Omental fat pad (tissue), 4 donors: Measurements from ENCODE around the gene C1QTNF6. TPM values are rescaled to one million over a fixed set of nuclear protein-coding genes. Genes with fewer than 3 reads are reported as not detected.

Experiments used
- ATAC-seq: fragments of 150-250 bp; one replicate; pipeline ENCODE4 v1.9.1; 2016; ENCODE audit warnings: mild to moderate bottlenecking, moderate library complexity; ENCODE audit not compliant: low FRiP score
- DNase-seq: peaks from one replicate; pipeline ENCODE4 v3.0.0-alpha.2; 2019; ENCODE audit warnings: low spot score
- CTCF ChIP-seq, 3 donors: fragments of 450-650 bp; IDR thresholded peaks; one replicate each; pipeline ENCODE4 v1.5.1; 2016 to 2017; ENCODE audit warnings: antibody characterized with exemption in 3 of 3, mild to moderate bottlenecking in 3 of 3, moderate library complexity in 2 of 3
- small RNA-seq: library from RNA; depleted of rRNA; stranded (forward); fragments of <200 nt; gene quantifications from one replicate; pipeline ENCODE3, GENCODE V24; 2016
- total RNA-seq, 4 donors: library from RNA; depleted of rRNA; stranded (reverse); fragments of >200 nt; gene quantifications; one replicate each; pipeline ENCODE4 v1.1.0, GENCODE V29; 2016

The C1QTNF6 gene
- total RNA-seq, 4 donors from 2014 or later, result 1.0 to 2.8 (median 1.4) TPM

DNA sequence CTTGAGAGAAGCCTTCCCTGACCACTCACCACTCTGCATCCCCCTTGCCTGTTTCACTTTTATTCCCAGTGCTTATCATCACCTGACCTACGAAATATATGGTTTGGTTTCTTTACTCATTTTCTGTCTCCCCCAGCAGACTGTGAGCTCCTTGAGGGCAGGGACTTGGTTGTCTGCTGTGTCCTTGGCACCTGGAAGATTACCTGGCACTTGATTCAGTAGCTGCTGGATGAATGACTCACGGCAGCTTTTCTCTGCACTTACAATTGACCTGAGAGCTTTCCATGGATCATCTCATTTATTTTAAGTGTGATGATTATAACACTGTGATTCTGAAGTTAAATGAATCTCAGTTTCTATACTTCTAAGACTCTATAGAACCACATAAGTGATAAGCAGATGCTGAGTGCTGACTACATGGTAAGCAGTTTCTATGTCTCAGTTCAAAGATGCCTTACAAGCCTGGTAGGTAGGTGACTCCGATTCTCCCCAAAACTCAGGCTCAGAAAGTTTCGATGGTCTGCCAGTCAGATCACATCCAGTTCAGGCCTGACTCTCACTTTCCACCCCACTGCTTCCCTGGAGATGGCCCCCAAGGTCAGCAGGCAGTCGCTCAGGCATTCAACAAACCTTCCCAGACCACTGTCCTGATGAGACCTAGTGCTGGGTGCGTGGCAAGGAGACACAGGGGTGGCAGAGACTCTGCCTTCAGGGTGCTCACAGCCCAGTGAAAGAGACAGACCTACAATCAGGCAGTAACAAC is 50.0 kb downstream of the C1QTNF6 start:
- ATAC-seq, result no peak
- DNase-seq, result no peak
- TF ChIP-seq CTCF (IDR thresholded peaks at IDR 0.05), result no peak

- no peak for ATAC-seq
- DNase-seq, result no peak
- TF ChIP-seq CTCF (IDR thresholded peaks at IDR 0.05), result no peak
These were observed 50.9 kb downstream of the C1QTNF6 start for GRCh38 chr22:37137131-37137530.

DNA sequence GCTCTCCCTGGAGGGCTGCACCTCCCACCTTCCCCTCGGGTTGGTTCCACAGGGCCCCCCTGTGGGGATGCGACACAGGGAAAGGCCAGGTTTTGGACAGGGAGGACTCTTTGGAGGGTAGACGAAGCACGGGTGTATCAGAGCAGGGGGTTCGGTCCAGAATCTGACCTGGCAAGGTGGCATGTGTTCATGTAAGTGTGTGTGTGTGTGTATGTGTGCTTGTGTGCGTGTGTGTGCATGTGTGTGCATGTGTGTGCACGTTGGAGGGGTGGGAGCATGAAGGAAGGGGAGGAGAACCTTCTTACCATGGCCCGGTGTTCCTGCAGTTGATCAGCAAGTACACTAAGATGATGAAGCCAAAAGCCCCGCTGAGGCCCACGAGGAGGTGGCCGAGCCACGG is 53.0 kb downstream of the C1QTNF6 start:
- no peak for DNase-seq
- no peak for TF ChIP-seq CTCF (IDR thresholded peaks at IDR 0.05)
- no peak for ATAC-seq

DNA sequence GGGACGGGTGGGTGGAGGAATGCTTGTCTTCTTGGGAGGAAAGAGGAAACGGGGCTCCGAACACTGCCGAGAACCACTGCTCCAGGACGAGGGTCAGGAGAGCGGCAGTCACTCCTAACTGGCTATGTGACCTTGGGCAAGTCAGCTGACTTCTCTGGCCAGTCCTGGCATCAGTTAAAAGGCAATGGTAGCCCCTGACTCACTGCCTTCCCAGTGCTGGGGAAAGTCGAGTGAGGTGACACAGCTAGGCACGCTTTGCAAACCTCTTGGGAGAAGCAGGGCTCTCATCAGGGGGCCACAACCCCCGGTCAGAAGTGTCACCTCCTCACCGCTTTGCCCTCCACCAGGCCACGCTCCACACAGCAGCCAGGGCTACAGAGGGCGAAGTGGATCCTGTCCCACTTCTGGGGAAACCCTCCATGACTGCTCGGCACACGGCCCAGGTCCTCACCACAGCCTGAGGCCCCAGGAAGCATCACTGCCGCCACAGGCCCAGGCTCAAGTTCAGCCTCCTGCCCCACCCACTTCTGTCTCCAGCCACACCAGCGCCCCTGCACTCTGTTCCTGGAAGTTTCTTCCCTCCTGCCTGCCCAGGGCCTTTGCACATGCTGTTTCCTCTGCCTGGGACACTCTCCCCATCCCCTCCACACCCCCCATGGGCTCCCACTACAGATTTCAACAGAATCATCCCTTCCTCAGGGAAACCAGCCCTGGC is 54.6 kb downstream of the C1QTNF6 start:
- no peak for TF ChIP-seq CTCF (IDR thresholded peaks at IDR 0.05)
- ATAC-seq, result no peak

GRCh38 chr22:37132773-37133172 is 55.3 kb downstream of the C1QTNF6 start:
- DNase-seq, result no peak
- no peak for ATAC-seq
- TF ChIP-seq CTCF (IDR thresholded peaks at IDR 0.05), result no peak

More for the DNA sequence above, 54.6 kb downstream of the C1QTNF6 start:
- DNase-seq, result no peak

Small RNAs within 50 kb of the gene (small RNA-seq; reads per million reads assigned to genes)
- not detected for gene Z82188.1

Other genes with a start within 250 kb of the C1QTNF6 start
- gene TST, start 168.8 kb downstream of the C1QTNF6 start, total RNA-seq, result 100 to 1,000 TPM in 1 of 4 donors, 10 to 100 TPM in 3; 45.4 to 141 (median 78.0) TPM
- 100 to 1,000 TPM in 3 of 4 donors, 10 to 100 TPM in 1; 73.9 to 193 (median 145) TPM for gene MPST, start 168.5 kb downstream of the C1QTNF6 start, total RNA-seq
- 10 to 100 TPM in 1 of 4 donors, 1 to 10 TPM in 3; 6.2 to 17.3 (median 8.3) TPM for gene KCTD17, start 136.5 kb downstream of the C1QTNF6 start, total RNA-seq
- not detected for gene TMPRSS6, start 78.5 kb downstream of the C1QTNF6 start, total RNA-seq
- 1 to 10 TPM in 3 of 4 donors, under 1 TPM in 1; 0.95 to 4.4 (median 1.5) TPM for gene IL2RB, start 38.3 kb downstream of the C1QTNF6 start, total RNA-seq
- under 1 TPM in 2 of 4 donors, not detected in 2; 0.12 to 0.28 TPM for gene SSTR3, start 24.2 kb upstream of the C1QTNF6 start, total RNA-seq
- gene RAC2, start 56.0 kb upstream of the C1QTNF6 start, total RNA-seq, result 10 to 100 TPM; 11.0 to 51.6 (median 20.0) TPM
- gene CYTH4, start 94.3 kb upstream of the C1QTNF6 start, total RNA-seq, result 10 to 100 TPM; 17.4 to 83.5 (median 34.4) TPM
- gene ELFN2, start 239.2 kb upstream of the C1QTNF6 start, total RNA-seq, result under 1 TPM in 1 of 4 donors, not detected in 3; 0.32 TPM